ENCODE results near the gene ATP5F1D.

The ATP5F1D gene

GRCh38 chr19:1283207-1283916 lies 41.8 kb downstream of the ATP5F1D start:
- no peaks in the 10 kb centered on the region for H3K79me2 ChIP-seq
- H2AFZ ChIP-seq = no peak overlapping the region
- no peaks in the 10 kb centered on the region for H3K27me3 ChIP-seq (ENCODE audit: control insufficient read depth, insufficient read depth, low read length)
- H3K9me3 ChIP-seq (ENCODE audit: control insufficient read depth, low read length) = no peaks in the 10 kb centered on the region
- H3K9ac ChIP-seq = no peak overlapping the region
- TF ChIP-seq, protein P1, sequence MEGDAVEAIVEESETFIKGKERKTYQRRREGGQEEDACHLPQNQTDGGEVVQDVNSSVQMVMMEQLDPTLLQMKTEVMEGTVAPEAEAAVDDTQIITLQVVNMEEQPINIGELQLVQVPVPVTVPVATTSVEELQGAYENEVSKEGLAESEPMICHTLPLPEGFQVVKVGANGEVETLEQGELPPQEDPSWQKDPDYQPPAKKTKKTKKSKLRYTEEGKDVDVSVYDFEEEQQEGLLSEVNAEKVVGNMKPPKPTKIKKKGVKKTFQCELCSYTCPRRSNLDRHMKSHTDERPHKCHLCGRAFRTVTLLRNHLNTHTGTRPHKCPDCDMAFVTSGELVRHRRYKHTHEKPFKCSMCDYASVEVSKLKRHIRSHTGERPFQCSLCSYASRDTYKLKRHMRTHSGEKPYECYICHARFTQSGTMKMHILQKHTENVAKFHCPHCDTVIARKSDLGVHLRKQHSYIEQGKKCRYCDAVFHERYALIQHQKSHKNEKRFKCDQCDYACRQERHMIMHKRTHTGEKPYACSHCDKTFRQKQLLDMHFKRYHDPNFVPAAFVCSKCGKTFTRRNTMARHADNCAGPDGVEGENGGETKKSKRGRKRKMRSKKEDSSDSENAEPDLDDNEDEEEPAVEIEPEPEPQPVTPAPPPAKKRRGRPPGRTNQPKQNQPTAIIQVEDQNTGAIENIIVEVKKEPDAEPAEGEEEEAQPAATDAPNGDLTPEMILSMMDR (IDR thresholded peaks at IDR 0.05) = no peak
- no peak overlapping the region for H3K27ac ChIP-seq
- peaks cover 8% of the 10 kb centered on the region for H3K4me1 ChIP-seq
- no peak overlapping the region for H3K4me3 ChIP-seq (ENCODE audit: low read depth, low read length)
- no peaks in the 10 kb centered on the region for H3K36me3 ChIP-seq (ENCODE audit: control insufficient read depth, insufficient read depth, low read length)
- no peak overlapping the region for H3K4me2 ChIP-seq (ENCODE audit: low read length)

- H3K4me1 ChIP-seq = peaks cover 8% of the 10 kb centered on the region
- no peak overlapping the region for H3K9ac ChIP-seq
- H3K27me3 ChIP-seq (ENCODE audit: control insufficient read depth, insufficient read depth, low read length) = no peaks in the 10 kb centered on the region
- H3K36me3 ChIP-seq (ENCODE audit: control insufficient read depth, insufficient read depth, low read length) = no peaks in the 10 kb centered on the region
- no peak overlapping the region for H3K4me3 ChIP-seq (ENCODE audit: low read depth, low read length)
- no peak overlapping the region for H2AFZ ChIP-seq
- no peak overlapping the region for H3K4me2 ChIP-seq (ENCODE audit: low read length)
- TF ChIP-seq, protein P1 (IDR thresholded peaks at IDR 0.05) = no peak
- no peak overlapping the region for H3K27ac ChIP-seq
- H3K79me2 ChIP-seq = no peaks in the 10 kb centered on the region
- H3K9me3 ChIP-seq (ENCODE audit: control insufficient read depth, low read length) = no peaks in the 10 kb centered on the region
Measured at GRCh38 chr19:1283917-1284292, 42.4 kb downstream of the ATP5F1D start.

GRCh38 chr19:1284293-1284978 lies 42.9 kb downstream of the ATP5F1D start:
- Histone ChIP-seq H3K27me3 (ENCODE audit: control insufficient read depth, insufficient read depth, low read length) (no peaks in the 10 kb centered on the region), H3K9me3 (ENCODE audit: control insufficient read depth, low read length) (no peaks in the 10 kb centered on the region), H3K4me3 (ENCODE audit: low read depth, low read length) (no peak overlapping the region), H3K4me2 (ENCODE audit: low read length) (no peak overlapping the region), H3K79me2 (no peaks in the 10 kb centered on the region), H3K27ac (no peak overlapping the region), H3K36me3 (ENCODE audit: control insufficient read depth, insufficient read depth, low read length) (no peaks in the 10 kb centered on the region), H2AFZ (no peak overlapping the region), H3K4me1 (peaks cover 8% of the 10 kb centered on the region), H3K9ac (no peak overlapping the region)
- TF ChIP-seq, protein P1 (IDR thresholded peaks at IDR 0.05) = no peak

- Histone ChIP-seq H3K27me3 (ENCODE audit: control insufficient read depth, insufficient read depth, low read length) (no peaks in the 10 kb centered on the region), H3K4me2 (ENCODE audit: low read length) (no peak overlapping the region), H3K27ac (no peak overlapping the region), H3K9me3 (ENCODE audit: control insufficient read depth, low read length) (no peaks in the 10 kb centered on the region), H3K79me2 (no peaks in the 10 kb centered on the region), H3K9ac (no peak overlapping the region), H2AFZ (no peak overlapping the region), H3K4me3 (ENCODE audit: low read depth, low read length) (no peak overlapping the region), H3K4me1 (peaks cover 4% of the 10 kb centered on the region), H3K36me3 (ENCODE audit: control insufficient read depth, insufficient read depth, low read length) (no peaks in the 10 kb centered on the region)
- TF ChIP-seq, protein P1 (IDR thresholded peaks at IDR 0.05) = no peak
Measured at GRCh38 chr19:1284979-1285736, 43.6 kb downstream of the ATP5F1D start.
